Pancreas (tissue), 10 donors: ENCODE data around the gene TRIM47. TPM values are rescaled to one million over a fixed set of nuclear protein-coding genes. Genes with fewer than 3 reads are reported as not detected.

Source experiments
- ATAC-seq, 4 donors: fragments of 200-7000 bp; cut with Tn5 transposase; one replicate each; pipeline versions ENCODE4 v1.8.0 to v1.9.1; 2020; ENCODE audit warnings: mild to moderate bottlenecking in 4 of 4, moderate library complexity in 4 of 4
- DNase-seq, 6 donors: peaks; one replicate each; pipeline ENCODE4 v3.0.0-alpha.2; 2020
- FAIRE-seq: peaks from 2 replicates; lab custom pipeline; 2012; peaks lifted over from hg19 to GRCh38; lab: Jason Lieb, UNC
- H3K27ac ChIP-seq, 4 donors: fragments of 200-600 bp; sonication (generic); 1 replicate in 3 of 4; 2 replicates in 1 of 4; pipeline versions ENCODE4 v1.5.0 to v1.8.0; 2020
- H3K27me3 ChIP-seq, 4 donors: fragments of 200-600 bp; one replicate each; pipeline ENCODE4 v1.8.0; 2021
- H3K36me3 ChIP-seq, 3 donors: fragments of 200-600 bp; sonication (generic) in 1 of 3; one replicate each; pipeline versions ENCODE4 v1.5.0 to v1.8.0; 2020 to 2021
- H3K4me1 ChIP-seq, 3 donors: fragments of 200-600 bp; one replicate each; pipeline ENCODE4 v1.8.0; 2021
- H3K4me3 ChIP-seq, 4 donors: fragments of 200-600 bp; sonication (generic) in 2 of 4; one replicate each; pipeline versions ENCODE4 v1.5.0 to v1.8.0; 2020 to 2021
- H3K9me3 ChIP-seq, 4 donors: fragments of 200-600 bp; one replicate each; pipeline ENCODE4 v1.8.0; 2021
- WGBS, 2 donors: extraction: QIAGEN DNeasy Blood & Tissue Kit; methylation state at CpG; one replicate each; pipeline ENCODE4 v1.1.7; 2013; 5-methylcytosine and 5-hydroxymethylcytosine counted together
- intact Hi-C, 3 donors: fragments of 100-400 bp; cut with DNase I; formaldehyde crosslinking; loops; one replicate each; pipeline versions ENCODE4 v1.11.1 to v1.14.2; 2022
- polyA plus RNA-seq, 2 donors: library from polyadenylated mRNA; stranded (reverse); fragments of 200-250 nt; gene quantifications; one replicate each; pipeline ENCODE4 v1.2.3, GENCODE V29; 2013
- total RNA-seq, 6 donors: library from RNA; stranded (reverse); fragmentation: NEBNext Ultra II Directional in 4 of 6; extraction: Animal tissue kit (Norgen Biotek cat#: 25700) in 4 of 6; gene quantifications; one replicate each; pipeline versions ENCODE4 v1.2.1 to v1.2.4, GENCODE V29; 2021 to 2023
- TF ChIP-seq, protein P1 (sequence below), 4 donors: fragments of 200-600 bp; sonication (generic) in 3 of 4; IDR thresholded peaks; one replicate each; pipeline versions ENCODE4 v1.5.0 to v1.8.0; 2021; ENCODE audit warnings: antibody characterized with exemption in 4 of 4
- donor health status: healthy with polysubstance abuse.
- donor health status: DM: no; HTN: no; CAD: no; lungs with moderate emphysema.
- donor health status: DM: no; HTN: no; CAD: no.
- donor health status: control.
- donor health status: control.
- donor health status: Bipolar disorder and iron deficiency.
- donor health status: DM: yes; HTN: yes; CAD: no.
- donor health status: DM: no; HTN: no; CAD: no.
- donor health status: DM: no; HTN: no; CAD: no.
- donor health status: DM: yes; HTN: yes; CAD: no.

Gene TRIM47
- total and polyA plus RNA-seq, 8 donors: 4.2 to 58.2 (median 28.9) TPM

DNA sequence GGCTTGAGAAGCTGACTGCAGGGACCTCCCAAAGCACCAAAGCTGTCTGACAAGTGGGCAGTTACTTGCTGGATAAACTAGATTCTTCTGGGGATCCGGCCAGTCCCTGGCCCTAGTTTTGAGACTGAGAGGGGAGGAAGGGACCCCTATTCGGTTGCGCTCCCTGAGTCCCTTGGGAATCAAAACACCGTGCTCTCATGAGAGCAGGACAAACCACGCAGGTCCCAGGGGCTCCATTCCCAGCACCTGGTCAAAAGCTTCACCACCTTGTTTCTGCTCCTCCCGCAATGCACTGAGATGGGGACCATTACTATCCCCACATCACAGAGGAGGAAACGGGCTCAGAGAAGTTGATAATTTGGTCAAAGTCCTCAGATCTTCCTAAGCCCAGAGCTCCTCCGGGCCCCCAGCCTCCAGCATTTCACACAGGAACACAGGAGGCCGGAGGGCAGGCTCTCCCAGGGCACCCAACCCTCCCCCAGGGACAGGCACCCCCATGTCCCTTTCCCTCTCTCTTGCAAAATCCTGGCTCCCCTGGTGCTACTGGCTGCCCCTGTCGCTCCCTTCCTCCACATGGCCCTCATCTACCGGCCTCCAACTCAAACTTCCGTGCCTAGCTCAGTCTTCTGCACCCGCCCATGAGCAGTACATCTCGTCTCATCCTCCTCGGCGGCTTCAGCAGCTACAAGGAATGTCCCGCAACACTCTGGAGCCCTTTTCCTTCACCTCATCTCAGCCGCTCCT is 15.1 kb upstream of the TRIM47 start:
- no peak for ATAC-seq
- H3K36me3 ChIP-seq: peaks cover 0 to 5% (median 0%) of the 10 kb centered on the region in 3 donors
- 92 to 93% methylated on average over 18 of the region's 18 CpGs for WGBS, 2 donors

GRCh38 chr17:75892556-75893224 is 14.3 kb upstream of the TRIM47 start:
- Histone ChIP-seq H3K4me1 (peaks cover 7 to 10% (median 8%) of the 10 kb centered on the region in 3 donors), H3K36me3 (no peaks in the 10 kb centered on the region), H3K27ac (no peak overlapping the region), H3K27me3 (no peaks in the 10 kb centered on the region), H3K4me3 (no peak overlapping the region), H3K9me3 (no peaks in the 10 kb centered on the region)
- 90 to 94% methylated on average over 15 to 16 of the region's 16 CpGs for WGBS, 2 donors
- TF ChIP-seq, protein P1, sequence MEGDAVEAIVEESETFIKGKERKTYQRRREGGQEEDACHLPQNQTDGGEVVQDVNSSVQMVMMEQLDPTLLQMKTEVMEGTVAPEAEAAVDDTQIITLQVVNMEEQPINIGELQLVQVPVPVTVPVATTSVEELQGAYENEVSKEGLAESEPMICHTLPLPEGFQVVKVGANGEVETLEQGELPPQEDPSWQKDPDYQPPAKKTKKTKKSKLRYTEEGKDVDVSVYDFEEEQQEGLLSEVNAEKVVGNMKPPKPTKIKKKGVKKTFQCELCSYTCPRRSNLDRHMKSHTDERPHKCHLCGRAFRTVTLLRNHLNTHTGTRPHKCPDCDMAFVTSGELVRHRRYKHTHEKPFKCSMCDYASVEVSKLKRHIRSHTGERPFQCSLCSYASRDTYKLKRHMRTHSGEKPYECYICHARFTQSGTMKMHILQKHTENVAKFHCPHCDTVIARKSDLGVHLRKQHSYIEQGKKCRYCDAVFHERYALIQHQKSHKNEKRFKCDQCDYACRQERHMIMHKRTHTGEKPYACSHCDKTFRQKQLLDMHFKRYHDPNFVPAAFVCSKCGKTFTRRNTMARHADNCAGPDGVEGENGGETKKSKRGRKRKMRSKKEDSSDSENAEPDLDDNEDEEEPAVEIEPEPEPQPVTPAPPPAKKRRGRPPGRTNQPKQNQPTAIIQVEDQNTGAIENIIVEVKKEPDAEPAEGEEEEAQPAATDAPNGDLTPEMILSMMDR (IDR thresholded peaks at IDR 0.05): no peak
- DNase-seq: peak in 1 of 6 donors; percentile 11
- no peak for FAIRE-seq
- ATAC-seq: no peak
- intact Hi-C loops: no loop called here

More for the DNA sequence above, 15.1 kb upstream of the TRIM47 start:
- Histone ChIP-seq H3K4me3 (no peak overlapping the region), H3K4me1 (peaks cover 7 to 10% (median 8%) of the 10 kb centered on the region in 3 donors), H3K9me3 (no peaks in the 10 kb centered on the region), H3K27ac (no peak overlapping the region), H3K27me3 (no peaks in the 10 kb centered on the region)
- FAIRE-seq (no peak), DNase-seq (peak in 1 of 6 donors; percentile 34)
- TF ChIP-seq, protein P1 (IDR thresholded peaks at IDR 0.05): no peak
- intact Hi-C loops: no loop called here

GRCh38 chr17:75891605-75892555 is 13.5 kb upstream of the TRIM47 start:
- H3K36me3 ChIP-seq: no peaks in the 10 kb centered on the region
- no peak for FAIRE-seq
- DNase-seq: peak in 2 of 6 donors; percentile 21 to 60
- H3K9me3 ChIP-seq: no peaks in the 10 kb centered on the region
- H3K27me3 ChIP-seq: no peaks in the 10 kb centered on the region
- TF ChIP-seq, protein P1 (IDR thresholded peaks at IDR 0.05): no peak
- 89 to 90% methylated on average over 30 to 32 of the region's 32 CpGs for WGBS, 2 donors
- peaks cover 6 to 8% (median 7%) of the 10 kb centered on the region in 3 donors for H3K4me1 ChIP-seq
- H3K27ac ChIP-seq: no peak overlapping the region
- intact Hi-C loops: no loop called here
- ATAC-seq: no peak
- no peak overlapping the region for H3K4me3 ChIP-seq

- ATAC-seq: no peak
- TF ChIP-seq, protein P1 (IDR thresholded peaks at IDR 0.05): no peak
Measured at GRCh38 chr17:75891022-75891604, 12.7 kb upstream of the TRIM47 start.

More at GRCh38 chr17:75891022-75891604, 12.7 kb upstream of the TRIM47 start:
- no peaks in the 10 kb centered on the region for H3K36me3 ChIP-seq
- H3K4me1 ChIP-seq: peaks cover 6 to 8% (median 7%) of the 10 kb centered on the region in 3 donors
- no peak overlapping the region for H3K4me3 ChIP-seq
- intact Hi-C loops: no loop called here
- 92 to 93% methylated on average over 28 to 31 of the region's 31 CpGs for WGBS, 2 donors
- no peaks in the 10 kb centered on the region for H3K27me3 ChIP-seq
- H3K9me3 ChIP-seq: no peaks in the 10 kb centered on the region
- FAIRE-seq: no peak
- no peak overlapping the region for H3K27ac ChIP-seq
- peak in 1 of 6 donors; percentile 8 for DNase-seq
